Measurements from ENCODE around the gene CBR1.

The CBR1 gene

GRCh38 chr21:36100971-36101641, 31.3 kb downstream of the CBR1 start:
- intact Hi-C loops (cut with DNase I; ENCODE audit: low total_unique reads): no loop called here
- no peak for TF ChIP-seq CTCF (IDR thresholded peaks at IDR 0.05)
- H3K27ac ChIP-seq: no peak overlapping the region
- no peak for DNase-seq
- H3K4me1 ChIP-seq: peaks cover 0 to 20% (median 8%) of the 10 kb centered on the region in 4 donors
- H3K9me3 ChIP-seq: no peaks in the 10 kb centered on the region
- H3K4me3 ChIP-seq: no peak overlapping the region
- H3K27me3 ChIP-seq: peaks cover 0 to 10% of the 10 kb centered on the region in 2 donors
- no peaks in the 10 kb centered on the region for H3K36me3 ChIP-seq

GRCh38 chr21:36103434-36103833, 33.6 kb downstream of the CBR1 start:
- H3K4me1 ChIP-seq: peaks cover 0 to 5% (median 0%) of the 10 kb centered on the region in 4 donors
- H3K4me3 ChIP-seq: no peak overlapping the region
- intact Hi-C loops (cut with DNase I; ENCODE audit: low total_unique reads): no loop called here
- no peak overlapping the region for H3K27ac ChIP-seq
- H3K36me3 ChIP-seq: no peaks in the 10 kb centered on the region
- DNase-seq: no peak
- TF ChIP-seq CTCF (IDR thresholded peaks at IDR 0.05): no peak
- no peaks in the 10 kb centered on the region for H3K9me3 ChIP-seq
- H3K27me3 ChIP-seq: peaks cover 0 to 10% of the 10 kb centered on the region in 2 donors

GRCh38 chr21:36104317-36105300, 34.8 kb downstream of the CBR1 start:
- TF ChIP-seq CTCF (IDR thresholded peaks at IDR 0.05): peak; percentile 34 to 41
- Histone ChIP-seq H3K27me3 (peaks cover 0 to 10% of the 10 kb centered on the region in 2 donors), H3K4me1 (peaks cover 0 to 5% (median 0%) of the 10 kb centered on the region in 4 donors), H3K4me3 (peak overlapping the region in 1 of 2 donors; percentile 24), H3K9me3 (no peaks in the 10 kb centered on the region), H3K36me3 (no peaks in the 10 kb centered on the region), H3K27ac (no peak overlapping the region)
- intact Hi-C loops (cut with DNase I; ENCODE audit: low total_unique reads): no loop called here
- DNase-seq: peak in 1 of 2 donors; percentile 43

GRCh38 chr21:36105327-36105842, 35.6 kb downstream of the CBR1 start:
- Histone ChIP-seq H3K27me3 (peaks cover 0 to 10% of the 10 kb centered on the region in 2 donors), H3K9me3 (no peaks in the 10 kb centered on the region), H3K4me3 (no peak overlapping the region), H3K36me3 (no peaks in the 10 kb centered on the region), H3K27ac (no peak overlapping the region), H3K4me1 (peaks cover 0 to 5% (median 0%) of the 10 kb centered on the region in 4 donors)
- no peak for DNase-seq
- no peak for TF ChIP-seq CTCF (IDR thresholded peaks at IDR 0.05)
- intact Hi-C loops (cut with DNase I; ENCODE audit: low total_unique reads): no loop called here

GRCh38 chr21:36109868-36110267, 40.0 kb downstream of the CBR1 start:
- no peak for TF ChIP-seq CTCF (IDR thresholded peaks at IDR 0.05)
- Histone ChIP-seq H3K27me3 (peaks cover 0 to 4% of the 10 kb centered on the region in 2 donors), H3K9me3 (no peaks in the 10 kb centered on the region), H3K4me1 (peaks cover 0 to 11% (median 0%) of the 10 kb centered on the region in 4 donors), H3K4me3 (no peak overlapping the region), H3K36me3 (no peaks in the 10 kb centered on the region), H3K27ac (no peak overlapping the region)
- intact Hi-C loops (cut with DNase I; ENCODE audit: low total_unique reads): loop anchor here (10.0 kb wide), 1 partner anchor 55 kb away; no protein-coding TSS in a partner anchor
- DNase-seq: no peak
